GM23338 (cell line): ENCODE data around the gene TMEM187.

ENCODE experiments used
- CTCF ChIP-seq, 2 experiments: fragments of 200-600 bp in 1 of 2; sonication (generic) in 1 of 2; conservative IDR thresholded peaks; 2 replicates each; pipeline versions ENCODE4 v1.5.1 to v1.6.1; 2016 to 2017; ENCODE audit warnings: antibody characterized with exemption in 2 of 2, low read depth in 2 of 2, mild to moderate bottlenecking in 2 of 2, moderate library complexity in 1 of 2
- ETS1 ChIP-seq: IDR thresholded peaks from 2 replicates; pipeline ENCODE4 v1.6.1; 2016; ENCODE audit warnings: antibody characterized with exemption
- EZH2 ChIP-seq: fragments of 200-600 bp; sonication (generic); IDR thresholded peaks from one replicate; pipeline ENCODE4 v1.8.0; 2017; ENCODE audit warnings: antibody characterized with exemption, mild to moderate bottlenecking, low read depth; ENCODE audit not compliant: unreplicated experiment
- EZH2phosphoT487 ChIP-seq: fragments of 200-600 bp; sonication (generic); IDR thresholded peaks from one replicate; pipeline ENCODE4 v1.8.1; 2018; ENCODE audit warnings: antibody characterized with exemption; ENCODE audit not compliant: unreplicated experiment
- JUNB ChIP-seq: IDR thresholded peaks from one replicate; pipeline ENCODE4 v1.6.1; 2016; ENCODE audit warnings: antibody characterized with exemption; ENCODE audit not compliant: unreplicated experiment
- POLR2AphosphoS5 ChIP-seq: IDR thresholded peaks from 2 replicates; pipeline ENCODE4 v1.6.1; 2016; ENCODE audit warnings: antibody characterized with exemption, low read depth
- REST ChIP-seq: IDR thresholded peaks from one replicate; pipeline ENCODE4 v1.6.1; 2018; ENCODE audit warnings: antibody characterized with exemption; ENCODE audit not compliant: unreplicated experiment
- STAT1 ChIP-seq: IDR thresholded peaks from one replicate; pipeline ENCODE4 v1.6.1; 2016; ENCODE audit warnings: antibody characterized with exemption; ENCODE audit not compliant: unreplicated experiment

GRCh38 chrX:153953892-153954557 lies 18.5 kb upstream of the TMEM187 start:
- TF ChIP-seq CTCF (conservative IDR thresholded peaks at IDR 0.05; ENCODE audit: low read depth in 2 of 2): no peak
- TF ChIP-seq EZH2phosphoT487: no peak
- no peak for TF ChIP-seq EZH2
- no peak for TF ChIP-seq REST
- no peak for TF ChIP-seq STAT1
- no peak for TF ChIP-seq ETS1
- TF ChIP-seq JUNB: no peak
- no peak for TF ChIP-seq POLR2AphosphoS5
